C1 segment of cervical spinal cord (tissue), 14 donors: ENCODE results near the gene KRT1.

Experiments used
- DNase-seq, 14 donors: peaks; one replicate each; lab custom pipeline; 2025; lab: John Stamatoyannopoulos, UW

The KRT1 gene

GRCh38 chr12:52636189-52636588, 44.0 kb downstream of the KRT1 start:
- DNase-seq = no peak

GRCh38 chr12:52634266-52635056, 45.7 kb downstream of the KRT1 start:
- peak in 12 of 14 donors; percentile 11 to 74 (median 57) for DNase-seq

- DNase-seq = no peak
These were observed 46.8 kb downstream of the KRT1 start for GRCh38 chr12:52633383-52633782.

GRCh38 chr12:52632656-52633055, 47.6 kb downstream of the KRT1 start:
- no peak for DNase-seq

- no peak for DNase-seq
These were observed 48.3 kb downstream of the KRT1 start for GRCh38 chr12:52631676-52632459.

GRCh38 chr12:52631264-52631663, 48.9 kb downstream of the KRT1 start:
- no peak for DNase-seq

GRCh38 chr12:52630599-52631200, 49.5 kb downstream of the KRT1 start:
- no peak for DNase-seq

- DNase-seq = no peak
These were observed 50.2 kb downstream of the KRT1 start for GRCh38 chr12:52630008-52630500.

- no peak for DNase-seq
These were observed 50.8 kb downstream of the KRT1 start for GRCh38 chr12:52629281-52630007.

- DNase-seq = no peak
These were observed 51.4 kb downstream of the KRT1 start for GRCh38 chr12:52628841-52629240.

GRCh38 chr12:52628111-52628507, 52.1 kb downstream of the KRT1 start:
- DNase-seq = no peak

GRCh38 chr12:52627395-52628110, 52.7 kb downstream of the KRT1 start:
- no peak for DNase-seq
